HepG2 (cell line): Measurements from ENCODE around the gene PDE5A. TPM values are rescaled to one million over a fixed set of nuclear protein-coding genes. Genes with fewer than 3 reads are reported as not detected.

Source experiments
- ATAC-seq: fragments of 200-7000 bp; cut with Tn5 transposase; 3 replicates; pipeline ENCODE4 v1.9.1; 2020; ENCODE audit warnings: mild to moderate bottlenecking, moderate library complexity
- BruUV-seq: library from RNA; stranded (reverse); fragments of 400-500 nt; replicated peaks from 2 replicates; lab custom pipeline; 2021; lab: Mats Ljungman, UMichigan
- CTCF ChIA-PET: fragments of 300-600 bp; formaldehyde crosslinking; extraction: SDS; loops from one replicate; lab custom pipeline; 2021; ENCODE audit warnings: low total read pairs, inconsistent platforms, low intra/inter-chr PET ratio; lab: Yijun Ruan, JAX
- POLR2A ChIA-PET: fragments of 350-600 bp; sonication (Branson Sonifier 250); formaldehyde crosslinking; loops from one replicate; lab custom pipeline; 2020; ENCODE audit warnings: antibody characterized with exemption, inconsistent platforms; lab: Yijun Ruan, JAX
- DNase-seq: peaks from one replicate; pipeline ENCODE4 v3.0.0-alpha.2; 2015; ENCODE audit warnings: low spot score
- FAIRE-seq: peaks from 3 replicates; lab custom pipeline; 2011; peaks lifted over from hg19 to GRCh38; lab: Jason Lieb, UNC
- H2AFZ ChIP-seq: one replicate; pipeline ENCODE4 v1.6.1; 2011; ENCODE audit warnings: low read length, inconsistent platforms
- H3K27ac ChIP-seq: fragments of 300-600 bp; 3 replicates; pipeline ENCODE4 v1.8.0; 2011; ENCODE audit warnings: mixed run types, mild to moderate bottlenecking, mixed read lengths, low read length, inconsistent platforms; ENCODE audit not compliant: insufficient read depth; ENCODE audit errors: extremely low read length
- H3K27me3 ChIP-seq, 2 experiments: fragments of 200-600 bp in 1 of 2; 2 replicates in 1 of 2; 3 replicates in 1 of 2; pipeline versions ENCODE4 v1.6.0 to v1.8.0; 2011; ENCODE audit warnings: low read length in 2 of 2, mild to moderate bottlenecking in 2 of 2, moderate library complexity in 2 of 2, inconsistent platforms in 1 of 2; ENCODE audit not compliant: insufficient read depth in 2 of 2, control insufficient read depth in 1 of 2
- H3K36me3 ChIP-seq, 2 experiments: fragments of 200-600 bp in 1 of 2; replicated peaks in 1 of 2; 2 replicates in 1 of 2; 3 replicates in 1 of 2; pipeline versions ENCODE4 v1.5.1 to v1.8.0; 2011; ENCODE audit warnings: low read length in 2 of 2, inconsistent platforms in 1 of 2; ENCODE audit not compliant: insufficient read depth in 2 of 2, control insufficient read depth in 1 of 2
- H3K4me1 ChIP-seq: 2 replicates; pipeline ENCODE4 v1.5.1; 2012; ENCODE audit warnings: low read length, inconsistent platforms; ENCODE audit not compliant: insufficient read depth
- H3K4me2 ChIP-seq: 2 replicates; pipeline ENCODE4 v1.6.0; 2011; ENCODE audit warnings: low read depth, low read length, inconsistent platforms
- H3K4me3 ChIP-seq, 3 experiments: fragments of 200-600 bp in 1 of 3; sonication (generic), shearing (Covaris generic) in 1 of 3; replicated peaks in 1 of 3; 2 replicates each; pipeline ENCODE4 v1.5.1; 2011 to 2016; ENCODE audit warnings: low read length in 3 of 3, inconsistent platforms in 2 of 3, low read depth in 2 of 3, mild to moderate bottlenecking in 2 of 3, control low read depth in 1 of 3, mixed read lengths in 1 of 3; ENCODE audit not compliant: insufficient read depth in 1 of 3
- H3K79me2 ChIP-seq: one replicate; pipeline ENCODE4 v1.6.1; 2011; ENCODE audit warnings: low read length, inconsistent platforms; ENCODE audit not compliant: insufficient read depth
- H3K9ac ChIP-seq: 2 replicates; pipeline ENCODE4 v1.6.0; 2011; ENCODE audit warnings: mild to moderate bottlenecking, low read depth, low read length, inconsistent platforms; ENCODE audit not compliant: insufficient read depth
- H3K9me3 ChIP-seq: 2 replicates; pipeline ENCODE4 v1.5.1; 2012; ENCODE audit warnings: mild to moderate bottlenecking, low read length
- H4K20me1 ChIP-seq: 2 replicates; pipeline ENCODE4 v1.6.0; 2011; ENCODE audit warnings: inconsistent platforms, mild to moderate bottlenecking, low read length, moderate library complexity; ENCODE audit not compliant: insufficient read depth
- ARNT2 ChIP-seq: sonication (generic); formaldehyde crosslinking; IDR thresholded peaks from 2 replicates; pipeline ENCODE4 v1.8.0; 2022; ENCODE audit warnings: mild to moderate bottlenecking, low read depth, missing genetic modification reagents, moderate library complexity
- BRD4 ChIP-seq: sonication (generic); formaldehyde crosslinking; IDR thresholded peaks from 2 replicates; pipeline ENCODE4 v1.4.0; 2020; ENCODE audit warnings: missing genetic modification reagents
- HOXD1 ChIP-seq: sonication (generic); formaldehyde crosslinking; IDR thresholded peaks from 2 replicates; pipeline ENCODE4 v1.5.0; 2020; ENCODE audit warnings: missing genetic modification reagents
- RAD51 ChIP-seq: fragments of 450-650 bp; IDR thresholded peaks from 2 replicates; pipeline ENCODE4 v1.6.1; 2016; ENCODE audit warnings: borderline replicate concordance
- SIN3A ChIP-seq: IDR thresholded peaks from 2 replicates; pipeline ENCODE4 v1.6.1; 2011; ENCODE audit warnings: low read depth, mild to moderate bottlenecking, control low read depth, low read length, borderline replicate concordance
- THAP11 ChIP-seq: IDR thresholded peaks from 2 replicates; pipeline ENCODE4 v1.6.1; 2016; ENCODE audit warnings: missing biosample characterization, missing genetic modification reagents
- ZBTB42 ChIP-seq: sonication (generic); formaldehyde crosslinking; IDR thresholded peaks from 2 replicates; pipeline ENCODE4 v1.5.0; 2020; ENCODE audit warnings: mild to moderate bottlenecking, missing genetic modification reagents
- ZNF225 ChIP-seq: sonication (generic); formaldehyde crosslinking; IDR thresholded peaks from 2 replicates; pipeline ENCODE4 v1.4.0; 2020; ENCODE audit warnings: mild to moderate bottlenecking, missing genetic modification reagents
- ZNF354B ChIP-seq: sonication (generic); formaldehyde crosslinking; IDR thresholded peaks from 2 replicates; pipeline ENCODE4 v1.8.0; 2022; ENCODE audit warnings: mild to moderate bottlenecking, missing genetic modification reagents
- ZNF546 ChIP-seq: sonication (generic); formaldehyde crosslinking; conservative IDR thresholded peaks from 2 replicates; pipeline ENCODE4 v1.8.1; 2023; ENCODE audit warnings: mild to moderate bottlenecking, missing genetic modification reagents
- ZNF607 ChIP-seq: sonication (generic); formaldehyde crosslinking; IDR thresholded peaks from 2 replicates; pipeline ENCODE4 v1.5.1; 2020; ENCODE audit warnings: missing genetic modification reagents, mild to moderate bottlenecking, borderline replicate concordance
- ZNF674 ChIP-seq: sonication (generic); formaldehyde crosslinking; IDR thresholded peaks from 2 replicates; pipeline ENCODE4 v1.5.0; 2020; ENCODE audit warnings: low read depth, mild to moderate bottlenecking, missing genetic modification reagents
- ZNF891 ChIP-seq: sonication (generic); formaldehyde crosslinking; IDR thresholded peaks from 2 replicates; pipeline ENCODE4 v1.5.0; 2020; ENCODE audit warnings: mild to moderate bottlenecking, missing genetic modification reagents
- ZZZ3 ChIP-seq: sonication (generic); formaldehyde crosslinking; IDR thresholded peaks from 2 replicates; pipeline ENCODE4 v1.4.0; 2020; ENCODE audit warnings: missing genetic modification reagents, mild to moderate bottlenecking, borderline replicate concordance
- WGBS: methylation state at CpG from one replicate; pipeline ENCODE4 v1.1.6; 2017; ENCODE audit warnings: low lambda C conversion rate; 5-methylcytosine and 5-hydroxymethylcytosine counted together
- in situ Hi-C: cut with HindIII; loops from 2 replicates; pipeline ENCODE4 v1.10.0; 2017; ENCODE audit warnings: low pct_unique_long_range_greater_than_20kb; ENCODE audit not compliant: extremely low pct_ligation_motif_present
- intact Hi-C: fragments of 100-400 bp; cut with micrococcal nuclease; formaldehyde crosslinking; loops from one replicate; pipeline ENCODE4 v1.10.0; 2022; ENCODE audit not compliant: unreplicated experiment
- polyA plus RNA-seq, 8 experiments: library from polyadenylated mRNA; depleted of rRNA in 3 of 8; stranded (reverse) in 7 of 8; unstranded in 1 of 8; fragments of >200 nt; fragmentation: Illumina TruSeq in 4 of 8; extraction: Trizol in 4 of 8; gene quantifications; 2 replicates each; pipeline versions ENCODE4 v1.2.1 to v1.2.3, GENCODE V29; 2011 to 2016; ENCODE audit warnings: low read depth in 4 of 8, missing spikeins in 1 of 8, mixed read lengths in 1 of 8; ENCODE audit not compliant: insufficient read depth in 1 of 8
- total RNA-seq, 5 experiments: library from RNA; depleted of rRNA; stranded (reverse); fragments of >200 nt; fragmentation: Illumina TruSeq; extraction: Trizol; gene quantifications; 2 replicates each; pipeline ENCODE4 v1.2.3, GENCODE V29; 2016; ENCODE audit warnings: low read depth in 1 of 5
- TF ChIP-seq, protein P1 (sequence below): sonication (generic); formaldehyde crosslinking; IDR thresholded peaks from 2 replicates; pipeline ENCODE4 v1.8.0; 2023; ENCODE audit warnings: mild to moderate bottlenecking, missing genetic modification reagents
- TF ChIP-seq, protein P2 (sequence below): sonication (generic); formaldehyde crosslinking; IDR thresholded peaks from 2 replicates; pipeline ENCODE4 v1.9.0; 2022; ENCODE audit warnings: low read depth, missing genetic modification reagents
- TF ChIP-seq, protein P3 (sequence below): sonication (generic); formaldehyde crosslinking; IDR thresholded peaks from 2 replicates; pipeline ENCODE4 v1.4.0; 2020; ENCODE audit warnings: mild to moderate bottlenecking, missing genetic modification reagents
- TF ChIP-seq, protein P4 (sequence below): sonication (generic); formaldehyde crosslinking; IDR thresholded peaks from 2 replicates; pipeline ENCODE4 v1.4.0; 2020; ENCODE audit warnings: missing genetic modification reagents

The PDE5A gene
- total and polyA plus RNA-seq, 2 of the 13 experiments (the other 11 are each of a cell fraction or from before 2014, with no cell fraction given) = 0.22 to 0.44 TPM

DNA sequence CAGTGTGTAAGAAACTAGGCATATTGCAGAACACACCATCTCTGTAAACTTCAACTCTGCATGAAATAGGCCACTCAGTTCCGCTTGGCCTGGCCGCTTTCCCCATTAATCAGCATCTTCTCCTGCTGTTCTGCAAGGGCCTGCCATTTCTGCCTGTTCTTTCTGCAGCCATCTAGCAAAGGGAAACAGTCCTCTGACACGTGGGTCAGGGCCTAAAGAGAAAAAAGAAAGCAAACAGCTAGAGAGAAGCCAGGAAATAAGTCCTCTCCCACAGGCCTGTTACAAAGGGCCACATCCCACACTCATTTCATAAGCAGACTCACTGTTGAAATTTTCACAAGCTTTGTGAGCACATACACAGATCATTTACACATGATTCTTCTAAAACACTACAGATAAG lies 130.1 kb downstream of the PDE5A start:
- TF ChIP-seq ZNF354B (CRISPR knock-in tag) = no peak
- TF ChIP-seq ZZZ3 (CRISPR knock-in tag) = no peak
- TF ChIP-seq, protein P1, sequence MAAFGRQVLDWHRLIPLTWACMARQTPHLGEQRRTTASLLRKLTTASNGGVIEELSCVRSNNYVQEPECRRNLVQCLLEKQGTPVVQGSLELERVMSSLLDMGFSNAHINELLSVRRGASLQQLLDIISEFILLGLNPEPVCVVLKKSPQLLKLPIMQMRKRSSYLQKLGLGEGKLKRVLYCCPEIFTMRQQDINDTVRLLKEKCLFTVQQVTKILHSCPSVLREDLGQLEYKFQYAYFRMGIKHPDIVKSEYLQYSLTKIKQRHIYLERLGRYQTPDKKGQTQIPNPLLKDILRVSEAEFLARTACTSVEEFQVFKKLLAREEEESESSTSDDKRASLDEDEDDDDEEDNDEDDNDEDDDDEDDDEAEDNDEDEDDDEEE (CRISPR knock-in tag) = no peak
- no peak for TF ChIP-seq ZNF891
- TF ChIP-seq, protein P2, sequence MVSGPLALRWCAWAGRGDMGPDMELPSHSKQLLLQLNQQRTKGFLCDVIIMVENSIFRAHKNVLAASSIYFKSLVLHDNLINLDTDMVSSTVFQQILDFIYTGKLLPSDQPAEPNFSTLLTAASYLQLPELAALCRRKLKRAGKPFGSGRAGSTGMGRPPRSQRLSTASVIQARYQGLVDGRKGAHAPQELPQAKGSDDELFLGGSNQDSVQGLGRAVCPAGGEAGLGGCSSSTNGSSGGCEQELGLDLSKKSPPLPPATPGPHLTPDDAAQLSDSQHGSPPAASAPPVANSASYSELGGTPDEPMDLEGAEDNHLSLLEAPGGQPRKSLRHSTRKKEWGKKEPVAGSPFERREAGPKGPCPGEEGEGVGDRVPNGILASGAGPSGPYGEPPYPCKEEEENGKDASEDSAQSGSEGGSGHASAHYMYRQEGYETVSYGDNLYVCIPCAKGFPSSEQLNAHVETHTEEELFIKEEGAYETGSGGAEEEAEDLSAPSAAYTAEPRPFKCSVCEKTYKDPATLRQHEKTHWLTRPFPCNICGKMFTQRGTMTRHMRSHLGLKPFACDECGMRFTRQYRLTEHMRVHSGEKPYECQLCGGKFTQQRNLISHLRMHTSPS = no peak
- no peak for TF ChIP-seq ZNF546 (CRISPR knock-in tag)
- no peak for TF ChIP-seq ZBTB42 (CRISPR knock-in tag)
- TF ChIP-seq, protein P3, sequence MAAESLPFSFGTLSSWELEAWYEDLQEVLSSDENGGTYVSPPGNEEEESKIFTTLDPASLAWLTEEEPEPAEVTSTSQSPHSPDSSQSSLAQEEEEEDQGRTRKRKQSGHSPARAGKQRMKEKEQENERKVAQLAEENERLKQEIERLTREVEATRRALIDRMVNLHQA (CRISPR knock-in tag) = no peak
- no peak for TF ChIP-seq RAD51
- no peak for TF ChIP-seq THAP11
- TF ChIP-seq SIN3A = no peak
- no peak for TF ChIP-seq ZNF674 (CRISPR knock-in tag)
- TF ChIP-seq ZNF225 (CRISPR knock-in tag) = no peak
- TF ChIP-seq ARNT2 (CRISPR knock-in tag) = no peak
- no peak for TF ChIP-seq BRD4
- TF ChIP-seq, protein P4, sequence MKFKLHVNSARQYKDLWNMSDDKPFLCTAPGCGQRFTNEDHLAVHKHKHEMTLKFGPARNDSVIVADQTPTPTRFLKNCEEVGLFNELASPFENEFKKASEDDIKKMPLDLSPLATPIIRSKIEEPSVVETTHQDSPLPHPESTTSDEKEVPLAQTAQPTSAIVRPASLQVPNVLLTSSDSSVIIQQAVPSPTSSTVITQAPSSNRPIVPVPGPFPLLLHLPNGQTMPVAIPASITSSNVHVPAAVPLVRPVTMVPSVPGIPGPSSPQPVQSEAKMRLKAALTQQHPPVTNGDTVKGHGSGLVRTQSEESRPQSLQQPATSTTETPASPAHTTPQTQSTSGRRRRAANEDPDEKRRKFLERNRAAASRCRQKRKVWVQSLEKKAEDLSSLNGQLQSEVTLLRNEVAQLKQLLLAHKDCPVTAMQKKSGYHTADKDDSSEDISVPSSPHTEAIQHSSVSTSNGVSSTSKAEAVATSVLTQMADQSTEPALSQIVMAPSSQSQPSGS (CRISPR knock-in tag) = no peak
- TF ChIP-seq ZNF607 (CRISPR knock-in tag) = no peak
- no peak for TF ChIP-seq HOXD1 (CRISPR knock-in tag)
- no peak overlapping the region for H3K9ac ChIP-seq
- 73% methylated on average over 3 of the region's 3 CpGs for WGBS
- ChIA-PET CTCF (no interaction called here), POLR2A (no interaction called here)
- in situ Hi-C loops (loop anchor here (25.0 kb wide), 1 partner anchor 511 kb away; no protein-coding TSS in a partner anchor), intact Hi-C loops (loop anchor here (10.0 kb wide), 1 partner anchor 126 kb away; the partner anchor contains the start of gene PDE5A)
- ATAC-seq (peak; percentile 53), FAIRE-seq (no peak), DNase-seq (peak; percentile 38)
- no peak overlapping the region for H3K4me2 ChIP-seq
- H3K27me3 ChIP-seq = no peaks in the 10 kb centered on the region
- H2AFZ ChIP-seq = no peak overlapping the region
- H3K36me3 ChIP-seq = peaks cover 2 to 43% of the 10 kb centered on the region in 2 experiments; a peak in 3 of 5 replicates
- H3K4me1 ChIP-seq = peaks cover 42% of the 10 kb centered on the region
- H3K9me3 ChIP-seq = no peaks in the 10 kb centered on the region
- H4K20me1 ChIP-seq = no peaks in the 10 kb centered on the region
- H3K4me3 ChIP-seq = no peak overlapping the region
- no peak overlapping the region for H3K27ac ChIP-seq
- no peaks in the 10 kb centered on the region for H3K79me2 ChIP-seq
- no TSS peak for BruUV-seq
